Muscle layer of colon (tissue), 2 donors: ENCODE data around the gene SDC4.

ENCODE experiments used
- H3K27ac ChIP-seq: one replicate; pipeline ENCODE4 v1.7.0; 2013; ENCODE audit warnings: low read depth, mild to moderate bottlenecking, low read length, moderate library complexity
- H3K27me3 ChIP-seq, 2 donors: one replicate each; pipeline ENCODE4 v1.7.0; 2013; ENCODE audit warnings: low read length in 2 of 2, mild to moderate bottlenecking in 2 of 2; ENCODE audit not compliant: insufficient read depth in 2 of 2, control insufficient read depth in 1 of 2
- H3K36me3 ChIP-seq: one replicate; pipeline ENCODE4 v1.7.0; 2013; ENCODE audit warnings: mild to moderate bottlenecking, low read length; ENCODE audit not compliant: insufficient read depth
- H3K4me1 ChIP-seq: one replicate; pipeline ENCODE4 v1.7.0; 2013; ENCODE audit warnings: mild to moderate bottlenecking, low read length; ENCODE audit not compliant: insufficient read depth
- H3K4me3 ChIP-seq, 2 donors: one replicate each; pipeline ENCODE4 v1.7.0; 2013; ENCODE audit warnings: low read length in 2 of 2, low read depth in 1 of 2, mild to moderate bottlenecking in 1 of 2, moderate library complexity in 1 of 2
- H3K9ac ChIP-seq: one replicate; pipeline ENCODE4 v1.7.0; 2013; ENCODE audit warnings: low read length
- H3K9me3 ChIP-seq: one replicate; pipeline ENCODE4 v1.7.0; 2013; ENCODE audit warnings: mild to moderate bottlenecking, low read length
- donor health status: abdominal sarcoma.
- donor health status: Adenocarcinoma of cecum.

Gene SDC4

DNA sequence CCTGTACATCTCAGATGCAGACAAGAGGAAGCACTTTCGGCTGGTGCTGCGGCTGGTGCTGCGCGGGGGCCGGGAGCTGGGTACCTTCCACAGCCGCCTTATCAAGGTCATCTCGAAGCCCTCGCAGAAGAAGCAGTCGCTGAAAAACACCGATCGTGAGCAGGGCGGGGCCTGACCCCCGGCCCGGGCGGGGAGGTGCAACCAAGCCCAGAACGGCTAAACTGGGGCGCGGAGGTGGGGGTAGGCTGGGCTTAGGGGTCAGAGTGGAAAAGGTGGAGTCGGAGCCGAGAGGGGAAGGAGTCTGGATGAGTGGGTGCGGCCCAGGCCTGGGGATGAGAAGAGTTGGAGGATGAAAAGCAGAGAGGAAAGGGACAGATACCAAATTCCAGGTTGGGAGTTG lies 36.0 kb downstream of the SDC4 start:
- Histone ChIP-seq H3K9me3 (no peaks in the 10 kb centered on the region), H3K9ac (no peak overlapping the region), H3K36me3 (no peaks in the 10 kb centered on the region), H3K27me3 (peaks cover 8 to 46% of the 10 kb centered on the region in 2 donors), H3K27ac (no peak overlapping the region), H3K4me1 (no peaks in the 10 kb centered on the region), H3K4me3 (no peak overlapping the region)

DNA sequence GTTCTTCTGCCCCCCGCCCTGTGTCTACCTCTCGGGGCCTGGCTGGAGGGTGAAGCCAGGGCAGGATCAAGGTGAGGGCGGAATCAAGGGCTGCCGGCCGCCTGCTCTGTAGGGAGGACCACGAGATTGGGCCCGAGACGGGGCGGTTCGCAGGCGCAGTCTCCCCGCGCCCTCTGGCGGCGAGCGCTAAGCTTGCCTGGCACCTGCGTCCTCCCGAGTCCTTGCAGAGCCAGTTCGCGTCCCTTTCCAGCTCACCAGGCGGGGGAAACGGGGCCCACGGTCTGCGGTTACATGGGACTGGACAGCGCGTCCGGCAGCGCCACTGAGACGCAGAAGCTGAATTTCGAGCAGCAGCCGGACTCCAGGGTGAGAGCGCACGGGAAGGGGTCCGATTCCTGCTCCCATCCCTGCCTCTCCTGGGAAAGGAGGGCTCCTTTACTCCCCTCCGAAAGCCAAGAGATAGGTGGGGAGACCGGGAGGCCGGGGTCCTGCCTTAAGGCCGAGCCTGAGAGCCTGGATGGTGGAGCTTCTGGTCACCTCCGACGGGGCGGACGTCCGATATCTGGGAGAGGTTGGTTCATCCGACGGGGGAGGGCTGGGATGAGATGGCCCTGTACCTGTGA lies 36.5 kb downstream of the SDC4 start:
- Histone ChIP-seq H3K9me3 (no peaks in the 10 kb centered on the region), H3K36me3 (no peaks in the 10 kb centered on the region), H3K27ac (no peak overlapping the region), H3K9ac (no peak overlapping the region), H3K4me3 (no peak overlapping the region), H3K27me3 (peaks cover 9 to 46% of the 10 kb centered on the region in 2 donors), H3K4me1 (no peaks in the 10 kb centered on the region)

DNA sequence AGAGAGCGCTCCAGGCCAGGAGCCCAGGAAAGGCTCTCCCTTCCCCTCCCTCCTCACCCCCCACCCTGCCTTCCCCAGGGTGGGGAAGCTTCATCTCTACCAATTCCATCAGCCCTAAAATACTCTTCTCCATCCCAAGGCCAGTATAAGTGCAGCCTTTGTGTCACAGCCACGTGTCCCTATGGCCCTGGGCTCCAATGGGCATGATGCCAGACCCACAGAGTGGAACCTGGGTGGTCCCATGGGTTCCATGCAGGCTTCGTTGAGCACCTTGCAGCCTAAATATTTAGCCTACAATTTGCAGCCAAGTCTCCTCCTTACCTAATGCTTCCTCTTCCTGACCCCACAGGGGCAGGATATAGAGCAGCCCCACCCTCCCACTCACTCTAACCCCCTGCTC lies 39.1 kb downstream of the SDC4 start:
- Histone ChIP-seq H3K4me1 (no peaks in the 10 kb centered on the region), H3K9me3 (no peaks in the 10 kb centered on the region), H3K36me3 (no peaks in the 10 kb centered on the region), H3K9ac (no peak overlapping the region), H3K27ac (no peak overlapping the region), H3K4me3 (no peak overlapping the region), H3K27me3 (peaks cover 9 to 48% of the 10 kb centered on the region in 2 donors)

DNA sequence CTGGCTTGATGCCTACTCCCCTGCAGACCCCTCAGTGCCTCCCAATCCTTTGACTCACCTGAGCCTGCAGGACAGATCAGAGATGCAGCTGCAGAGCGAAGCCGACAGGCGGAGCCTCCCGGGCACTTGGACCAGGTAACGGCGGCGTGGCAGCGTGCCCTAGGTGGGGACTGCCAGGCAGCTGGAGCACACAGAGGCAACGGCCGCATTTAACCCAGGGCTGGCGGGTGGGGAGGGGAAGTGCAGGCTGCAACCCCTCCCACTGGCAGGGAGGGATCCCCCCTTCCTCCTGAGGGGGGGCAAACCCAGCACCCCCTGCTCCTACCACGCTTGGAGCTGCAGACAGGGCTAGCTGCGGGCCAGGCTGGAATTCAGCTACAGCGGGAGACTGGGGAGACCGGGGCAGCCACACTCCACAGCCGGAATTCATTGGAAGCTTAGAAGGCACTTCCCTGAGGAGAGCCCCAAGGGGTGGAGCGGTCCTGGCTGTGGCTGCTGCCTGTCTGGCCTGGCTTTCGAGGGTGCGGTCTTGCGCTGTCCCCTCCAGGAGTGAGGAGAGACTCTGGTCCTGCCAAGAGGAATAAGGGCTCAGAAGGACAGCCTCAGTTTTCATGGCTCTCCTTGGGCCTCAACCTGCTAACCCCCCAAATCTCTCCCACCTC lies 40.0 kb downstream of the SDC4 start, which contains the start of gene MATN4:
TSS of gene MATN4 (minus strand) at position 183 of the 662 bp plus-strand sequence. CDS start 2,717 bp downstream, outside the sequence.
- Histone ChIP-seq H3K4me3 (no peak within 1 kb of the TSS), H3K4me1 (no peaks in the 10 kb centered on the region), H3K9ac (no peak within 1 kb of the TSS), H3K27ac (no peak within 1 kb of the TSS), H3K36me3 (no peaks in the 10 kb centered on the region), H3K27me3 (peaks cover 9 to 48% of the 10 kb centered on the region in 2 donors), H3K9me3 (no peaks in the 10 kb centered on the region)

DNA sequence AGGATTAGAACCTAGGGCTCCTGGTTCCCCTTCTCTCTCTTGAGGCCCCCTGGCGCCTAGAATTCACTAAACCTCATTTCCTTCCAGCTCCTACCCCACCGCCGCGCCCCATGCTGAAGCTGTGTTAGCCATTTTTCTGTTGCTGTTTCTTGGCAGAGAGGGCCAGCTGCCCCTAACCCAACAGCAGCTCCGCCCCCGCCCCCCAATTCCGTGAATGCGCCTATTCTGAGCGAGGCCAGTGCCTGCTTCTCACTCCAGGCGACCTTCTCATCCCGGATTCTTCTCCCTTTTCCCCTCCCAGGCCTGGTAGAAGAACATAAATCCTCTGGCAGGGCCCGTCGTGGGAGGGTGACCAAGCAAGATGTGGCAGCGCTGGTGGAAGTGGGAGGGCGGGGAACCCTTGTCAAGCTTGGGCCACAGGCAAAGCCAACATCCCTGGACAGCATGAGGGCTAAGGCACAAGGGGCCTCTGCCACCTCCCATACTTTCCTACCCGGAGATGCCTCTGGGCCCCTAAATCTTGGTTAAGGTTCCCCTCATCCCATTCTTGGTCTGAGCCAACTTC lies 41.1 kb downstream of the SDC4 start:
- no peaks in the 10 kb centered on the region for H3K4me1 ChIP-seq
- no peak overlapping the region for H3K4me3 ChIP-seq
- peaks cover 9 to 46% of the 10 kb centered on the region in 2 donors for H3K27me3 ChIP-seq
- H3K36me3 ChIP-seq: no peaks in the 10 kb centered on the region
- H3K9ac ChIP-seq: no peak overlapping the region
- no peaks in the 10 kb centered on the region for H3K9me3 ChIP-seq
- H3K27ac ChIP-seq: no peak overlapping the region

DNA sequence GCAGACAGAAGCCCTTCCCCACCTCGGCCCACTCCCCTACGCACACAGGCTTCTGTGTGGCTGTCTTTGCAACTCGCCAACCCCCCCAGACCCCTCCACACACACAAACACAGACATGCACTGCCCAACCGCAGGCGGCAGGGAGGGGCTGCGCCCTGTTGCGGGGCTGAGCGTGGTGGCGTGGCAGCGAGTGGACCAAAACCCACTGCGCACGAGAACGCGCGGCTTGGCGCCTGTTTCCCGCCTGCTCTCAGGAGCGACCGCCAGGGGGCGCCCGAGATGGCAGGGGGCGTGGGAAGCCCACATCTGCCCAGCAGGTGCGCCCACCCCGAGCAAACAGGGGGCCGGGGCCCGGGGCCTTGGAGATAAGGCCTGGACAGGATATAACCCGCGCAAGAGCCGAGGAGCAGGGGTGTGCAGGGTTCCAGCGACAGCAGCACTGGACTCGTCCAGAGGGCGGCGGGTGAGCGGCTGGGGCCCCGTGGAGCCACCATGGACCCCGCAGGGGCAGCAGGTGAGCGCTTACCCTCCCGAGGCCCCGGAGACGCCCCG lies 41.7 kb downstream of the SDC4 start, which contains the start of gene RBPJL:
TSS of gene RBPJL (plus strand) at position 410 of the 552 bp plus-strand sequence. CDS start at position 493, 83 bp downstream.
- Histone ChIP-seq H3K27ac (no peak within 1 kb of the TSS), H3K27me3 (peaks cover 9 to 40% of the 10 kb centered on the region in 2 donors), H3K36me3 (no peaks in the 10 kb centered on the region), H3K9ac (no peak within 1 kb of the TSS), H3K4me3 (no peak within 1 kb of the TSS), H3K4me1 (no peaks in the 10 kb centered on the region), H3K9me3 (no peaks in the 10 kb centered on the region)

DNA sequence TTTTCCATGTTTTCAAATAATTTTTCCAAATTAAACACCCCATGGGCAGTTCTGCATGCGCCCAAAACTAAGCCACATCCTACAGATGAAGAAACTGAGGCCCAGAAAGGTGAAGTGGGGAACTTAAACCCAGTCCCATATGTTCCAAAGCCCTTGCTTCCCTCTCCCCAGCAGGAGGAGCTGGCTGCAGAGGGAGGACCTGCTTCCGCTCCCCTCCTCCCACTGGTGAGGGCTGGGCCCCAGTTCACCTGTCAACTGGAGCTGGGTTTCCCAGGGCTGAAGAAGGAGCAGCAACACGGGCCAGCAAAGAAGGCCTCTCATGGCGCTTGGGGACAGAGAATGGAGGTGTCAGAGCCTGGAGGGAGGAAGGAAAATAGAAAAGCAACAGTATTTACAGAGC lies 43.0 kb downstream of the SDC4 start:
- Histone ChIP-seq H3K4me1 (no peaks in the 10 kb centered on the region), H3K9ac (no peak overlapping the region), H3K27me3 (peaks cover 9 to 36% of the 10 kb centered on the region in 2 donors), H3K27ac (no peak overlapping the region), H3K9me3 (no peaks in the 10 kb centered on the region), H3K4me3 (no peak overlapping the region), H3K36me3 (no peaks in the 10 kb centered on the region)

DNA sequence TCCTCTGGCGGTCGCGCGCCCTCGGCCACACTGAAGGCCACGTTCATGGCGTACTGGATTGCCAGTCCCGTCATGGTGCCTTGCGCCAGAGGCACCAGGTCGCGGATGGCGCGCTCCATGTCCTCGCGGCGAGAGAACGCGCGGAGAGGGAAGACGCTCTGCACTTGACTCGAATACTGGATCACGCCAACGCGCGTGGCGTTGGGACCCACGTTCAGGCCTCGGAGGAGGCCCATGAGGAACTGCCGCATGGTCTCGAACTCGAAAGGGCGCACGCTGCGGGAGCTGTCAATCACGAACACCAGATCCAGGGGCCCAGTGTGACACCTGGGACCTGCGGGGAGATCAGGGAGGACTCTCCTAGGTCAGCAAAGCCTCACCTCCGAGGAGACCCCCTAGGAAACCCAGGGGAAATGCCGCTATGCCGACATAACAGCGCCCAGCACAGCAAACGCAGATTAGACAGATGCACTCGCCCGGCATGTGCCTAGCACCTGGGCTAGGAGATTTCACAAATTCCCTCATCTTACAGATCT lies 43.7 kb downstream of the SDC4 start:
- Histone ChIP-seq H3K36me3 (no peaks in the 10 kb centered on the region), H3K9me3 (no peaks in the 10 kb centered on the region), H3K4me1 (no peaks in the 10 kb centered on the region), H3K27me3 (peaks cover 9 to 36% of the 10 kb centered on the region in 2 donors), H3K4me3 (no peak overlapping the region), H3K9ac (no peak overlapping the region), H3K27ac (no peak overlapping the region)

DNA sequence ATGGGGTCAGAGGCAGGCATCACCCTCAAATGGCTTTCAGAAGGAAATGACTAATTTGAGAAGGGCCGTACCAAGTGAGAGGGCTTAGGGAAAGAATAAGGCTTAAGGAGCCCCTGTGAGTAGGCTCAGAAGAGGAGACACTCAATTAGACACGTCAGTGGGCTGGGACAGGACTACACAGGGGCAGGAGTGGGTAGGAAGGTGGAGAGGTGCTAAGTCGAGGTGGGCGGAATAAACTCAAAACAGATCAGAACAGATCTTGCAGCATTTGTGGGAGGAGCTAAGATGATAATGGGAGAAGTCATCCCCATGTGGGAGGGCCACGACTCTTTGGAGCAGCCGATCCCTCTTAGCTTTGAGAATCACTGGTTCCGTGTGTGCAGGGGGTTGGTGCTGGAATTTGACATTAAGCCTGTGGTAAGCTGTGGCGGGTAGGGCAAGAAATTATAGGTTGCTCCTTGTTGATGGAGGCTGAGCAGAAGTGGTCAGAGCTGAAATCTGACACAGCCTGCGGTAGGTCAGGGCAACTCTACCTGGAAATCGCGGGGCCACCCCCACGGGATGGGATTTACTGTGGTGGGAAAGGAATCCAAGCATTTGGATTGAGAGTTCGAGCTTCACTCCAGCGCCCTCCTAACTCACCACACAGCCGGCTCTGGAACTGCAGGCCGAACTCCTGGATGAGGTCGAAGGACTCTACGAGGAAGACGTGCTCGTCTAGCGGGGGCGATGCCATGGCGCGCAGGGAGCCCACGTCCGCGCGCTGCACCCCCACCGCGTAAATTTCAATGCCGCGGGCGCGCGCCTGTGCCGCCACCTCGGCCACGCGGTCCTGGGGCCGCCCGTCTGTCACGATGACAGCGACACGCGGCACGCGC lies 44.4 kb downstream of the SDC4 start:
- Histone ChIP-seq H3K36me3 (no peaks in the 10 kb centered on the region), H3K9me3 (no peaks in the 10 kb centered on the region), H3K27ac (no peak overlapping the region), H3K4me3 (no peak overlapping the region), H3K4me1 (no peaks in the 10 kb centered on the region), H3K27me3 (peaks cover 9 to 36% of the 10 kb centered on the region in 2 donors), H3K9ac (no peak overlapping the region)

DNA sequence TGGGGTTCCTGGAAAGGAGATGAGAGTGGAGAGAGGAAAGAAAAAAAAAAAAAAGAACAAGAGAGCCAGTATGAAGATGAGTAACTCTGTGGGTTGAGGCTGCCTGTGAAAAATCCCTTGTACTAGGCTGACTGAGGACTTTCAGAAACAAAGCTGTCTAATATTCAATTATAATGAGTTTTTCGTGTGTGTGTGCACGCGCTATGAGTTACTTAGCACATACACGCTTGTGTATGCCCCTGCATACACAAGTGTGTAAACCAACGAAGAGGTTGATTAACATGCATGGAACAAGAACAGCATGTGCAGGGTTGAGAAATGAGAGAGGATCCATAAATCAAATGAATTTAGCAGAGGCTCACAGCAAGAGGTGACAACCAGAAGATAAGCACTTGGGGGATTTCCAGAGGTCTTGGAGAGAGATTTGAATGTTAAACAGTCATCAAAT lies 46.4 kb downstream of the SDC4 start:
- Histone ChIP-seq H3K9me3 (no peaks in the 10 kb centered on the region), H3K36me3 (no peaks in the 10 kb centered on the region), H3K27ac (no peak overlapping the region), H3K9ac (no peak overlapping the region), H3K27me3 (peaks cover 0 to 37% of the 10 kb centered on the region in 2 donors), H3K4me1 (no peaks in the 10 kb centered on the region), H3K4me3 (no peak overlapping the region)
